Measurements from ENCODE around the gene BID. TPM values are rescaled to one million over a fixed set of nuclear protein-coding genes. Genes with fewer than 3 reads are reported as not detected.
"Not testable (repeated sequence)": the region's sequence is repeated elsewhere in the genome, so short reads cannot be mapped to it uniquely, and the experiment has no call there.

Gene BID
- total RNA-seq, 1 experiment from 2014 or later: 56.2 TPM

DNA sequence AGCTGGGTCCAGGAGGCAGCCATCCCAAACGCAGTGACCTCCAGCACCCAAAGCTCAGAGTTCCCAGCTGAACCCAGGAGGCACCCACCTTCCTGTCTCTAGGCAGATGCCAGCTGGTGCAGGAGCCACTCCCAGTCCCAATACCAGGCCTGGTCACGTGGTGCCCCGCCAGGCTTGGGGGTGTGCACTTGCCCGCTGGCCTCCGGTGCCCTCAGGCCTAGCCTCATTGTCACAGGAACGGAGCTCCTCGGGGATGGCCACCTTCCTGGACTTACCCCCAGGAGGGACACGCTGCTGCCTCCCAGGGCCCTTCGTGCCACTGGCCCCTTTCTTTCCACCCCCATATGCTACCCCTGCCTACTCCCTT is 4.6 kb downstream of the BID start:
- DNase-seq (ENCODE audit: low spot score): no peak

- no peak for DNase-seq (ENCODE audit: low spot score)
These were observed 5.1 kb downstream of the BID start for GRCh38 chr22:17769013-17769715.

GRCh38 chr22:17767233-17768065 is 6.8 kb downstream of the BID start:
- no peak for DNase-seq (ENCODE audit: low spot score)

- DNase-seq (ENCODE audit: low spot score): not testable (repeated sequence)
These were observed 9.4 kb downstream of the BID start for GRCh38 chr22:17764852-17765251.

DNA sequence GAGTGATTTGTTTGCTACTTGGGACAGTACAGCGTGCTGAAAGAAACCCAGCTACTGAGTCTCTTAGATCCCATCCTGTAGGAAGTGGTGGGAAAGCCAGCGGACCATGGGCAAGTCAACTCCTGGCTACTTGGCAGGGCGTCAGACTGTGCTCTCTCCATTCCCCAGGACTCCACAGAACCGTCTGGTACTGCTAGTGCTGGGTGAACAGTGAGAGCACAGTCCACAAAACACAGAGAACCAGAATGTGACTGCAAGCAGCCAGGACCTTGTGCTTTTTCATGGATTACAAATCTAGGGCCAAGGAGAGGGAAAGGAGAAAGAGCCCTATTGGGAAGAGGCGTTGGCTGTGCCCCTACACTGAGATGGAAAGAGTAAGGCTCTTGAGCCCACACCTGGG is 10.2 kb downstream of the BID start:
- no peak for DNase-seq (ENCODE audit: low spot score)

GRCh38 chr22:17763442-17763841 is 10.8 kb downstream of the BID start:
- DNase-seq (ENCODE audit: low spot score): not testable (repeated sequence)

GRCh38 chr22:17761138-17761488 is 13.2 kb downstream of the BID start:
- no peak for DNase-seq (ENCODE audit: low spot score)

DNA sequence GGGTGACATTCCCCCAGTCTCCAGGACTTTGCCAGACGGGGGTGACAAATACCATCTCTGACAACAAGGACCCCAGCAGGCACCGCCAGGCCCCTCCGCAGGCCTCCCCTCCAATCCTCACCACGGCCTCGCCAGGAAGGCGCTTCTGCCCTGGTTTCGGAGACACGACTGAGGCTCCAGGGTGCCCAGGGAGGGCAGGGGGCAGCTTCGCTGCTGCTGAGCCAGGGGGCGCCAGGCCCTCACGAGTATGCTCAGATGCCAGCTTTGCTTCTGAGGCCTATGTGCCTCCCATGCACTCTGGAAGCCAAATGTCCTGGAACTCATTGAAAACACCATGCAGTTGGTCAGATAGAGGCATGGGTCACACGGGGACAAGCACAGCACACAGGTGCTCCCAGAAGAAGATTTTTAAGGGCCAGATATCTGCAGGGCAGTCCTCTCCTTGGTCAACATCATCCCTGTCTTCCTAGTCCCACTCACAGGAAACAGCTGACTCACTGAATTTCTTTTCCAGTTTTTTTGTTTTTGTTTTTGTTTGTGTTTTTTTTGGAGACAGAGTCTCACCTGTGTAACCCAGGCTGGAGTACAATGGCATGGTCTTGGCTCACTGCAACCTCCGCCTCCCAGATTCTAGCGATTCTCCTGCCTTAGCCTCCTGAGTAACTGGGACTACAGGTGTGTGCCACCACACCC is 19.9 kb downstream of the BID start:
- no peak for DNase-seq (ENCODE audit: low spot score)

DNA sequence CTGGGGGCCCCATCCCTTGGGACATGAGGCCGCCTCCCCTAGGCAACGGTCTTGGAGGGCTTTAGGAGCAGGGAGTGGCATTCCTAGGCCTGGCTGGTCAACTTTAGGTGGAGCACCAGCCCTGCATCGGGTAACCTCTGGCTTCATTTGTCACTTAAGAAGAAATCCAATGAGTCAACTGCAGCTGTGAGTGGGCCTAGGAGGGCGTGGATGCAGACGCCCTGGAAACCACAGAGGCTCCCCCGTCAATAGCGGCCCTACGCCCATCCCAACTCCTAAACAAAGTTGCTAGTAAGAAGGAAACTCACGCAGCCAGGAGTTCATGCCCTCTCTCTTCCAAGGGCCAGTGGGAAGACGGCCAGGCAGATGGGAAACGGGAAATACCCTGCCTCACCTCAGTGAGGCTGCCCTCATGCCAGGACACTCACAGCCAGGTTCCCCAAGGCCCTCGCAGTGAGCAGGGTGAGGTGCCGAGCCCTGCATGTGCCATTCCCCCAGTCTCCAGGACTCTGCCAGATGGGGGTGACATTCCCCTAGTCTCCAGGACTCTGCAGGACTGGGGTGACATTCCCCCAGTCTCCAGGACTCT is 20.8 kb downstream of the BID start:
- no peak for DNase-seq (ENCODE audit: low spot score)

DNA sequence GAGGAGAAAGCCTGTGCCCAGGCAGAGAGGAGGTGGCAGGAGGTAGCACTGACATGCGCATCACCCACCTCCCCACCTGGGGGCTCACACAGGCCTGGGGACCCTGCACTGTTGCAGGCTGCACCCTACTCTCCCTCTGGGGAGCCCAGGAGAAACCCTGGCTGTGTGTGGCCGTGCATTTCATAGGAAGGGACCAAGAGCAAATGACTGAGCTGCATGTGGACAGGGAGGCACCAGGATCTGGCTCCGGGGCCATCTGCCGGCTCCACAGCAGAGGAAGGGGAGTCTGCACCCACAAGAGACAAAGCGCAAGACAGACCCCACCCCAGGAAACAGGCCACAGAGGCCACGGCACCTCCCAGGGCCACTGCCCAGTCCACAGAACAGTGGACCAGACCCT is 22.7 kb downstream of the BID start:
- no peak for DNase-seq (ENCODE audit: low spot score)

DNA sequence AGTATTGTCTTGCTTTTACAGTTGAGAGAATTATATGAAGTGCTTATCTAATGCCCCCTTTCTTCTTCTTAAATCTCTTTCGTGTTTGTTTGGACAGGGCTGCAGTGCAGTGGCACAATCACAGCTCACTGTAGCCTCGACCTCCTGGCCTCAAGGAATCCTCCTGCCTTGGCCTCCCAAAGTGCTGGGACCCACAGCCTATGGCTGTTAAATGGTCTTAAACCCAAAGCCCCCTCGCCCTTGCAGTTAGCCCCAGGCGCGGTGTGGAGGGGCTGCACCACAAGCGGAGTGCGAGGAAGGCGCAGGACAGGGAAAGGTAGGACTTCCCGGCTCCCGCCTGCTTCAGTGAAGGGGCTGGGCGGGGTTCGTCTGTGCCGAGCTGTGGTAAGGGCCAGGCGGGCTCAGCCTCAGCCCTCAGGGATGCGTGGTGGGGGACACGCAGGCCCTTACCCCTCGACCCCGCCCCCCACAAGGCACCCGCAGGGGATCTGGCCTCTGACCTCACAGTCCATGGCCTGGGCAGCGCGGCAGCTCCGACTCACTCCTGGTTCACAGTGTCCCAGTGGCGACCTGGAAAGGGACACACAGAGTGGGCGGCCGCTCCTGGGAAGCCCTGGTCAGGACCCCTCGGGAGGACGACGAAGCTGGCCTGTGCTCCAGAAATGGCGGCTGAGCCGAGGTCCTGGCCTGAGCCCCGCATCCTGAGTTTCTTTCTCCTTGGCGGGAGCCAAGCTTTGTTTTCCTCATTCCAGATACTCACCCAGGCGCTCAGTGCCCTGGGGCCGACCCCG is 24.5 kb downstream of the BID start:
- no peak for DNase-seq (ENCODE audit: low spot score)

DNA sequence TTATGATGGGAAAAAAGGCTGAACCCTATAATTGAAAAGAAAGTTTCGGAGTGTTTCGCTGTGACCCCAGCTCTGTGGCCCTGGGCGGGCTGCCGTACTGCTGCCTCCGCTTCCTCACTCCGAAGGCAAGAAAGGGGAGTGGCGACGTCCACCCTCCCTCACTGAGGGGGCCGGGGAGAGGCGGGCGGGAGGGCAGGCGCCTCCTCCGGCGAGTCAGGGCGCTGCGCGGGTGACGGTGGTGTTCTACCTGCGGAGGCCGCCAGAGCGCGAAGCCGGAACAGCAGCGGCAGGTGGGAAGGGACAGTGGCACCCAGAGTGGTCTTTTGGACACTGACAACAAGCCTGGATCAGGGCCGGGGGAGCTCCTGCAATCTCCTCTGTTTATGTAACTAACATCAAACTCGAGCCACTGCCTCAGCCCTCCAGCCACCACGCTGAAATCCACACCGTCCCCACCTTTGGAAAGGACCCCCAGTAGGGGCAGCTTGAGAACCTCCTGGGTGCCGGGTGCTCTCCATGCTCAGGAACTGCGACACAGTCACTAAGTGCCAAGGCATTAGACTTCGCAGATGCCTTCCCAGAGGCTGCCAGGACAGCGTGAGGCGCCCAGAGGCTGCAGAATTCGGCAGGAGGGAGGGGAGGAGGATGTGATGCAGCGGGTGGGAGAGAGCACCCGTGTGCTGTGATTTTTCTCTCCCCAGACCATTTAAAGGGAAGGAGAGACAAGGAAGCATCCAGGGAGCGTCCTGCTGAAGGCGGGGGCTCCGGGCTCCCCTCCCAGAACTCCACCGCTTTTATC is 25.5 kb downstream of the BID start:
- DNase-seq (ENCODE audit: low spot score): no peak

DNA sequence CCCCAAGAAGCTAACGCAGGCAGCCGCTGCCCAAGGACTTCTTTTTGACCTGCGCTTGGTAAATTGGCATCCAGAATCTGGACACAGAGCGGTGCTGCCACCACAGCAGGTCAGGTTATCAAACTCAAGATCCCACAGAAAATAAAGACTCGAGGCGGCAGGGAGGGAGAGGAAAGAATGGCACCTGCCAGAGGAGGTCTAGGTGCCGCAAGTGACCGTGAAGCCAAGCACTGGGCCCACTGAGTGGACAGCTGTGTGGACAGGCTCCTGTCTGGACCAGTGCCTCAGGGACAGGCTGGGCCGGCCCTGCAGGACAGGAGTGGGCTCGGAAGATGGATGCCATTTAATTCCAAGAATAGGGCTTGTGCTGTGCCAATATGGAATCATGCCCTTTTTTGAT is 27.4 kb downstream of the BID start:
- no peak for DNase-seq (ENCODE audit: low spot score)

DNA sequence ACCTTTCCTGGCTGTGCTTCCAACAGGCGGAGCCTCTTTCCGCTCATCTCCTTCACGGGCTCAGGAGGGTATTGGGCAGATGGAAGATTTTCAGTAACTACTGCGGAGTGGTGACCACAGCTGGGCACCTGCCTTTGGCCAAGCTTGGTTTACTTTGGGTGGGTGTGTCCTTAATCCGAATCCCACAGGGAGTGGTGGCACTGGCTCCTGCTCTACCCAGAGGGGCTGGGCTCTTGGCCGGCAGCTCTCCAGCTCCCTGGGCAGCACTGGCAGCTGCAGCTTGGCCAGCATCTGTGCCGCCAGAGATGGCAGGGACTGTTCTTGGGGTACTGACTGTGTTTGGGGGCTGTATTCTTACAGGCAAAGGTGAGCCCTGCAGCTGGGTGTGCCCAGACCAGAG is 29.8 kb downstream of the BID start:
- no peak for DNase-seq (ENCODE audit: low spot score)

DNA sequence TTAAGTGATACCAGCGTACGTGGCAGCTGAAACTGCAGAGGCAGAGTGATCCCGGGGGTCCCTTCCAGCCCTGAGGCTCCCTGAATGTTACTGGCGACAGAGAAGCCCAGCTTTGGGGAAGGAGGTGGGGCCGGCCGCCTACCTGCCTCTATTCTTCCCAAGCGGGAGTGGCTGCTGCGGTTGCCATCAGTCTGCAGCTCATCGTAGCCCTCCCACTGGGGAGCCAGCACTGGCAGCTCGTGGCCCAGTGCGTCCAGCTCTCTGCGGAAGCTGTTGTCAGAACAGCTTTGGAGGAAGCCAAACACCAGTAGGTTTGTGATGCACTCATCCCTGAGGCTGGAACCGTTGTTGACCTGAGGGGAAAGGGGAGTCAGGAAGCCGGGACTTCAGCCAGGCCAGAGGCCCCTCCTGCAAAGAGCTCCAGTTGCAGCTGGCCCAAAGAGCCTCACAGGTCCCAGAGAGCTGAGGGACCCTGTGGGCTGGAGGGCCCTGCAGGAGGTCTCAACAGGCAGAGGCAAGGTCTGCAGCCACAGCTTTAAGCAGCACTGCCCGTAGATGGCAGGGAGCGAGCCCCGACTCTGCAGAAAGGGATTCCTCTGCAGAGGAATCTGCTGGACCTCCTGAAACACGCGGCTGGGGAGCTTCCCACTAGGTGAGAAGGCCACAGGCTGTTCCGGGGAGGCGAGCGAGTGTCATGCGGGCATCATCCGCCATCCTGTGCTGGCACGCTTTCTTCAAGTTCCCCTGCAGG is 30.4 kb downstream of the BID start:
- DNase-seq (ENCODE audit: low spot score): no peak

DNA sequence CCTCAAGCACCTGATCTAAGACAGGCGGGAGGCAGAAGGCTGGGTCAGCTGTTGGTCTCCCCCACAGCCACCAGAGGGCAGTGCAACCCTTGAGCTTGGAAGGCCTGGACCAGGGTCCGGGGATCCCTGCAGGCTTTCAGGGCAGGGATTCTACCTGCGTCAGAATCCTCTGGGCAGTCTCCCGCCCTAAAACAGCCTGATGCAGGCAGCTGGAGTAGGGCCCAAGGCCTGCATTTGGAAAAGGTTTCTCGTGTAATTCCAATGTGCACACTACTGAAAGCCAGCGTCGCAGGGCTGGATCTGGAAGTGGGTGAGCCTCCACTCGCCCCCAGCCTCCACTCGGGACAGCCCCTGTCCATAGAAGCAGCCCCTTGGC is 31.8 kb downstream of the BID start:
- peak; percentile 48 for DNase-seq (ENCODE audit: low spot score)

- DNase-seq (ENCODE audit: low spot score): no peak
These were observed 32.3 kb downstream of the BID start for GRCh38 chr22:17741866-17742526.

DNA sequence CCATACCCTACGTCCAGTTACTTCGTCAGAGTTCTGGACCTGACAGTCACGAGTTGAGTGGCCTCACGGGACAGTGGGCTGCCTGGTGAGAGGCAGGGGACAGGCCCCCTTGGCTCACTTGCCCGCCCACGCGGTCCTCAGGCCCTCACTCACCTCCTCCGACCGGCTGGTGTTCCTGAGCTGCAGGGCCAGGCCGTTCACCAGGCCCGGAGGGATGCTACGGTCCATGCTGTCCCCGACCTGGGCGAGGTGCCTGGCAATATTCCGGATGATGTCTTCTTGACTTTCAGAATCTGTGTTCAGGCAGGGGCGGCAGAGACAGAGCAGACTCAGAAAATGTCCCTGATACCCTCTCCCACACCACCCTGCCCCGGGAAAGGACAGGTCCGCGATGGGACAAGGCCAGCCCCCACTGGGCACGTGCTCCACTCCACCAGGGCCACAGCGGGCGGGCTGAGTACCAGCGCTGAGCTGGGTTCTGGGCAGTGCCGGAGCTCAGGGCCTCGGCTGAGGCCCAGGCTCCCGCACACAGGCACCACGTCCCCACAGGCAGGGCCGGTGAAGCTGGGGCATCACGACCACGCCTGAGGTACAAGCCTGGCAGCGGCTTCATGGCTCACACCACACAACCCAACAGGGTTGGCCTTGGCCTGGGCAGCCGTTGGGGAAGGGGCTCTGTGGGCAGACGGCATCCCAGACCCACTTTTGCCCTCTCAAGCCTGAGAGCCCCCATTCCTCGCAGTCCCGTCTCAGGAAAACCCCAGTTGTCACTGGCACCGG is 34.9 kb downstream of the BID start:
- no peak for DNase-seq (ENCODE audit: low spot score)

Measured in H4 (cell line).